Mesendoderm (in vitro differentiated cells): ENCODE results near the gene MBNL2.

Experiments used
- DNase-seq: peaks from one replicate; pipeline ENCODE4 v3.0.0; 2013
- H2AK5ac ChIP-seq: 2 replicates; pipeline ENCODE4 v1.6.1; 2013; ENCODE audit warnings: low read length, inconsistent platforms
- H2BK120ac ChIP-seq: 2 replicates; pipeline ENCODE4 v1.6.1; 2013; ENCODE audit warnings: low read depth, mild to moderate bottlenecking, low read length, moderate library complexity, mixed read lengths
- H2BK15ac ChIP-seq: replicated peaks from 2 replicates; pipeline ENCODE4 v1.6.1; 2013; ENCODE audit warnings: low read depth, mild to moderate bottlenecking, moderate library complexity
- H2BK5ac ChIP-seq: 2 replicates; pipeline ENCODE4 v1.6.1; 2013; ENCODE audit warnings: low read length, inconsistent platforms
- H3K18ac ChIP-seq: 2 replicates; pipeline ENCODE4 v1.6.1; 2013; ENCODE audit warnings: mild to moderate bottlenecking, low read length, mixed read lengths
- H3K23ac ChIP-seq: one replicate; pipeline ENCODE4 v1.6.1; 2013; ENCODE audit warnings: low read length
- H3K27ac ChIP-seq: 2 replicates; pipeline ENCODE4 v1.5.1; 2013; ENCODE audit warnings: low read depth, mild to moderate bottlenecking, inconsistent platforms, low read length, moderate library complexity
- H3K27me3 ChIP-seq: 2 replicates; pipeline ENCODE4 v1.6.1; 2013; ENCODE audit warnings: low read length, control low read depth, mild to moderate bottlenecking, inconsistent platforms; ENCODE audit not compliant: insufficient read depth, poor library complexity
- H3K36me3 ChIP-seq: 2 replicates; pipeline ENCODE4 v1.6.1; 2013; ENCODE audit warnings: low read length, inconsistent platforms; ENCODE audit not compliant: control insufficient read depth, insufficient read depth
- H3K4ac ChIP-seq: one replicate; pipeline ENCODE4 v1.6.1; 2013; ENCODE audit warnings: low read depth, mild to moderate bottlenecking, low read length, moderate library complexity
- H3K4me1 ChIP-seq: 2 replicates; pipeline ENCODE4 v1.6.1; 2013; ENCODE audit warnings: low read depth, low read length, inconsistent platforms; ENCODE audit not compliant: control insufficient read depth
- H3K4me2 ChIP-seq: 2 replicates; pipeline ENCODE4 v1.6.1; 2013; ENCODE audit warnings: low read length
- H3K4me3 ChIP-seq: 2 replicates; pipeline ENCODE4 v1.5.1; 2013; ENCODE audit warnings: mild to moderate bottlenecking, low read length
- H3K56ac ChIP-seq: one replicate; pipeline ENCODE4 v1.6.1; 2013; ENCODE audit warnings: low read length
- H3K79me1 ChIP-seq: 2 replicates; pipeline ENCODE4 v1.6.1; 2013; ENCODE audit warnings: low read length, inconsistent platforms
- H3K79me2 ChIP-seq: 2 replicates; pipeline ENCODE4 v1.6.1; 2013; ENCODE audit warnings: mild to moderate bottlenecking, low read length; ENCODE audit not compliant: control insufficient read depth, insufficient read depth
- H3K9ac ChIP-seq: 2 replicates; pipeline ENCODE4 v1.6.1; 2013; ENCODE audit warnings: low read length, inconsistent platforms
- H4K5ac ChIP-seq: one replicate; pipeline ENCODE4 v1.6.1; 2013; ENCODE audit warnings: low read length
- H4K8ac ChIP-seq: one replicate; pipeline ENCODE4 v1.6.1; 2013; ENCODE audit warnings: low read depth, mild to moderate bottlenecking, control low read depth, low read length, moderate library complexity
- WGBS: extraction: QIAGEN DNeasy Blood & Tissue Kit; methylation state at CpG from one replicate; pipeline ENCODE4 v1.1.7; 2013; ENCODE audit warnings: low lambda C conversion rate, missing lambda C conversion rate; ENCODE audit not compliant: insufficient coverage; ENCODE audit errors: extremely low coverage; 5-methylcytosine and 5-hydroxymethylcytosine counted together

MBNL2 gene

DNA sequence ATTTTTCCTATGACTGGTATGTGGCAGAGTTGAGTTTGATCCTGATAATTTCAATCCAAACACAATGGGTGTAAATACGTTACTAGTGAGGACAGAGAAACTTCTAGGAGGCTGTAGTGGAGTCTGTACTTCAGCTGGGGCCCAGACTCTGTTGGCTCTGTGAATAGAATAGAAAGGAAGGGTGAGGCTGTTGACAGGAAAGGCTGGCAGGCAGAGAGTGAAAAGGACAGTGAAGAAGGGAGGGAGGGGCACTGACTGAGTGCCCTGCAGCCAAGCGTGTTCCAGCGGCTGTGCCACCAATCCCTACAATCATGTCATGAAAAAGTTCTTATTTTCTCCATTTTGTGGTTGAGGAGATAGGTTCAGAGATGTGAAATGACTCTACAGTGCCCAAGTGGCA is 80.5 kb downstream of the MBNL2 start:
- no peak overlapping the region for H3K4me3 ChIP-seq
- H2BK120ac ChIP-seq = no peak overlapping the region
- no peak overlapping the region for H4K5ac ChIP-seq
- no peak overlapping the region for H3K4me2 ChIP-seq
- H3K4me1 ChIP-seq = no peaks in the 10 kb centered on the region
- no peak overlapping the region for H2AK5ac ChIP-seq
- H3K27me3 ChIP-seq = no peaks in the 10 kb centered on the region
- H3K56ac ChIP-seq = no peak overlapping the region
- H3K79me2 ChIP-seq = no peaks in the 10 kb centered on the region
- whole genome bisulfite sequencing = no CpG with 5 or more reads among the region's 3 CpGs
- no peak overlapping the region for H3K9ac ChIP-seq
- H2BK15ac ChIP-seq = no peak overlapping the region
- H3K23ac ChIP-seq = no peak overlapping the region
- H3K79me1 ChIP-seq = no peaks in the 10 kb centered on the region
- DNase-seq = no peak
- no peak overlapping the region for H2BK5ac ChIP-seq
- no peaks in the 10 kb centered on the region for H3K36me3 ChIP-seq
- no peak overlapping the region for H3K18ac ChIP-seq
- no peak overlapping the region for H4K8ac ChIP-seq
- no peak overlapping the region for H3K27ac ChIP-seq
- H3K4ac ChIP-seq = no peak overlapping the region

DNA sequence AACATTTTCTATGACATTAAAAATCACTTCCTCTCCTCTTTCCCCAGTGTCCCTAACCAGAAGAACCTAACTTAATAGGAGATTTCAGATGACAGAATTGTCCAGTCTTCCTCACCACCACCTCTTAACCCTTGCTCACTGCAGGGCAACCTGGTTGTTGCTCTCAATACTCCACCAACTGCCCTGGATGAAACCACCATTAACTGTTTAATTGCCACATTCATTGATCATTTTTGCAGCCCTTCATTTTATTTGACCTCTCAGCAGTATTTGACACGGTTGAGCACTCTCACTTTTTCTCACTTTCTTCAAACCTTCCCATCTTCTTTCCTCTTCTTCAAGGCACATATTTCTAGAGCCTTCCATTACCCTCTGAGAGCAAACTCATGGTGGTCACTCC is 84.0 kb downstream of the MBNL2 start:
- peaks cover 5% of the 10 kb centered on the region for H3K4me1 ChIP-seq
- H2AK5ac ChIP-seq = no peak overlapping the region
- H3K27ac ChIP-seq = no peak overlapping the region
- H2BK120ac ChIP-seq = no peak overlapping the region
- H3K9ac ChIP-seq = no peak overlapping the region
- DNase-seq = no peak
- no peak overlapping the region for H3K56ac ChIP-seq
- H3K4me2 ChIP-seq = no peak overlapping the region
- H3K23ac ChIP-seq = no peak overlapping the region
- H3K27me3 ChIP-seq = no peaks in the 10 kb centered on the region
- no peaks in the 10 kb centered on the region for H3K79me1 ChIP-seq
- H3K79me2 ChIP-seq = no peaks in the 10 kb centered on the region
- H3K4me3 ChIP-seq = no peak overlapping the region
- H3K18ac ChIP-seq = no peak overlapping the region
- H4K5ac ChIP-seq = no peak overlapping the region
- WGBS = no CpG with 5 or more reads among the region's 1 CpG
- no peak overlapping the region for H2BK5ac ChIP-seq
- H4K8ac ChIP-seq = no peak overlapping the region
- H3K36me3 ChIP-seq = no peaks in the 10 kb centered on the region
- no peak overlapping the region for H3K4ac ChIP-seq
- no peak overlapping the region for H2BK15ac ChIP-seq

DNA sequence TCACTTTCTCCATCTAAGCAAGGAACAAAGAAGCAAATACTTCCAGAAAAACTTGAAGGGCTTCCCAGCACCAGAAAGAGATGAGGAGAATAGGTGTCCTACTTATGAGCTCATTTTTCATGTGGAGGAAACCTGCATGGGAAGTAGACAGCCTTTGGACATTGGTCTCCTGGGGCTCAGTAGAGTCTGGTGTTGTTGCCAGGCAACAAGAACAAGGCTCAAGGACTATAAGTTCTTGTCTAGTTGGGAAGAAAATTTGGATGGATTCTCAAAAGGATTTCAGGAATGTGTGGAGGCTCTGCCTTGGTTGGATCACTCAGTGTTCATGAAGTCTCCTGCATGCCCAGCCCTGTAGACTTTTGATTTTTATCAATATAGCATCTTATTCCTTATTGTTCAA is 84.5 kb downstream of the MBNL2 start:
- H2BK120ac ChIP-seq = no peak overlapping the region
- H2BK15ac ChIP-seq = no peak overlapping the region
- peak overlapping the region; percentile 40 for H3K18ac ChIP-seq
- H3K79me2 ChIP-seq = no peaks in the 10 kb centered on the region
- no peak overlapping the region for H3K23ac ChIP-seq
- no peak overlapping the region for H2BK5ac ChIP-seq
- no peak overlapping the region for H3K4me3 ChIP-seq
- no peak overlapping the region for H3K4ac ChIP-seq
- H4K5ac ChIP-seq = no peak overlapping the region
- DNase-seq = no peak
- H3K4me1 ChIP-seq = peaks cover 5% of the 10 kb centered on the region
- no peaks in the 10 kb centered on the region for H3K79me1 ChIP-seq
- H3K36me3 ChIP-seq = no peaks in the 10 kb centered on the region
- no peaks in the 10 kb centered on the region for H3K27me3 ChIP-seq
- no peak overlapping the region for H4K8ac ChIP-seq
- no peak overlapping the region for H3K9ac ChIP-seq
- no peak overlapping the region for H3K56ac ChIP-seq
- no peak overlapping the region for H3K27ac ChIP-seq
- H2AK5ac ChIP-seq = no peak overlapping the region
- H3K4me2 ChIP-seq = no peak overlapping the region

GRCh38 chr13:97307118-97307881 is 85.2 kb downstream of the MBNL2 start:
- H2AK5ac ChIP-seq = no peak overlapping the region
- DNase-seq = no peak
- H3K4me1 ChIP-seq = peaks cover 5% of the 10 kb centered on the region
- no peak overlapping the region for H2BK5ac ChIP-seq
- H2BK15ac ChIP-seq = no peak overlapping the region
- no peak overlapping the region for H3K4me3 ChIP-seq
- H3K79me1 ChIP-seq = no peaks in the 10 kb centered on the region
- no peak overlapping the region for H2BK120ac ChIP-seq
- no peak overlapping the region for H3K23ac ChIP-seq
- no peak overlapping the region for H3K4ac ChIP-seq
- H3K56ac ChIP-seq = no peak overlapping the region
- no CpG with 5 or more reads among the region's 7 CpGs for WGBS
- H4K8ac ChIP-seq = no peak overlapping the region
- no peak overlapping the region for H3K27ac ChIP-seq
- H3K9ac ChIP-seq = no peak overlapping the region
- H3K27me3 ChIP-seq = no peaks in the 10 kb centered on the region
- H3K4me2 ChIP-seq = no peak overlapping the region
- H3K18ac ChIP-seq = no peak overlapping the region
- H4K5ac ChIP-seq = no peak overlapping the region
- no peaks in the 10 kb centered on the region for H3K36me3 ChIP-seq
- no peaks in the 10 kb centered on the region for H3K79me2 ChIP-seq

- H3K79me2 ChIP-seq = no peaks in the 10 kb centered on the region
- no peak overlapping the region for H2BK120ac ChIP-seq
- H3K27me3 ChIP-seq = no peaks in the 10 kb centered on the region
- H3K4me2 ChIP-seq = no peak overlapping the region
- H2BK15ac ChIP-seq = no peak overlapping the region
- no peak overlapping the region for H3K23ac ChIP-seq
- no peak overlapping the region for H3K18ac ChIP-seq
- H3K4me1 ChIP-seq = peaks cover 5% of the 10 kb centered on the region
- no peak overlapping the region for H4K8ac ChIP-seq
- no peak overlapping the region for H2BK5ac ChIP-seq
- no peak overlapping the region for H3K4ac ChIP-seq
- no peak overlapping the region for H3K56ac ChIP-seq
- no peaks in the 10 kb centered on the region for H3K79me1 ChIP-seq
- no peak overlapping the region for H2AK5ac ChIP-seq
- no peak overlapping the region for H3K9ac ChIP-seq
- no peak overlapping the region for H3K27ac ChIP-seq
- no peaks in the 10 kb centered on the region for H3K36me3 ChIP-seq
- peak; percentile 75 for DNase-seq
- no peak overlapping the region for H4K5ac ChIP-seq
- H3K4me3 ChIP-seq = no peak overlapping the region
- WGBS = no CpG with 5 or more reads among the region's 3 CpGs
Observed at GRCh38 chr13:97307882-97308624, 85.9 kb downstream of the MBNL2 start.
